Stimulated activated CD4-positive, alpha-beta T cell treated with anti-CD3 and anti-CD28 coated beads, TNF-alpha, amount 100 ng/mL, for 48 hours (primary cell): ENCODE results near the gene SLC25A13.
"Not testable (repeated sequence)": the region's sequence is repeated elsewhere in the genome, so short reads cannot be mapped to it uniquely, and the experiment has no call there.

ENCODE experiments used
- DNase-seq, 3 donors: peaks; one replicate each; pipeline ENCODE4 v3.0.0-alpha.2; 2020; ENCODE audit warnings: low read depth in 3 of 3

Gene SLC25A13, protein sequence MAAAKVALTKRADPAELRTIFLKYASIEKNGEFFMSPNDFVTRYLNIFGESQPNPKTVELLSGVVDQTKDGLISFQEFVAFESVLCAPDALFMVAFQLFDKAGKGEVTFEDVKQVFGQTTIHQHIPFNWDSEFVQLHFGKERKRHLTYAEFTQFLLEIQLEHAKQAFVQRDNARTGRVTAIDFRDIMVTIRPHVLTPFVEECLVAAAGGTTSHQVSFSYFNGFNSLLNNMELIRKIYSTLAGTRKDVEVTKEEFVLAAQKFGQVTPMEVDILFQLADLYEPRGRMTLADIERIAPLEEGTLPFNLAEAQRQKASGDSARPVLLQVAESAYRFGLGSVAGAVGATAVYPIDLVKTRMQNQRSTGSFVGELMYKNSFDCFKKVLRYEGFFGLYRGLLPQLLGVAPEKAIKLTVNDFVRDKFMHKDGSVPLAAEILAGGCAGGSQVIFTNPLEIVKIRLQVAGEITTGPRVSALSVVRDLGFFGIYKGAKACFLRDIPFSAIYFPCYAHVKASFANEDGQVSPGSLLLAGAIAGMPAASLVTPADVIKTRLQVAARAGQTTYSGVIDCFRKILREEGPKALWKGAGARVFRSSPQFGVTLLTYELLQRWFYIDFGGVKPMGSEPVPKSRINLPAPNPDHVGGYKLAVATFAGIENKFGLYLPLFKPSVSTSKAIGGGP

DNA sequence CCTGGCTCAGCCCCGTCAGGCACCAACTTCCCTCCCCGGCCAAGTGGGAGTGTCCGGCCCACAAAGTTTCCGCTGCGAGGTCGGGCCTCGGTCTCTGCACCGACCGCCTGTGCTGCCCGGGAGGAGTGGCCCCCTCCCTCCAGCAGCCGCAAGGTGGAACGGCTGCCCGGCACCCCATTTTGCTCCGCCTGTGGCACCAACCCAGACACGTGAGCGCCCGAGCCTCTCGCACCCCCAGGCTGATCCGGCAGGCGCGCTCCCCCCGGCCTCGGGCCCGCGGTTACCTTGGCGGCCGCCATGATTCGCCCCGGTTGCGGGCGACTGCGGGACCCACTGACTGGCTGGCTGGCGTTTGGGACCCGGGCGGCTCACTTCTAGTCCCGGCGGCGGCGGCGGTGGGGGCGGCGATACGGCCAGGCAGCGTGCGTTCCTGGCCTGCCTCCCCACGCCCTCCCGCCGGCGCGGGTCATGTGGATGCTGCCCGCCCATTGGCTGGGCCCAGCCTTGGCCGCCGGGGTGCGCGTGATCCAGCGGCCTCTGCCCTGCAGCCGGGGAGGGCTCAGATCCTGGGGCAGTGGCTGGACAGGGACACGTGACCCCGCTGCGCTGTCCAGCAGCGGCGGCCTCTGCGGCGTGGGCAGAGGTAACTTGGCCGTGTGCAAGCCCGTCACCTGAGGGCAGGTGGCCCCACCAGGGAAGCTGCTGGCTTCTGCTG, at the start of gene SLC25A13:
Gene SLC25A13, minus strand, starts transcription at position 441 of the 715 bp plus-strand sequence. Its CDS starts 142 bp downstream, at position 299.
- DNase-seq, result peak; percentile 43 to 53 (median 52)

DNA sequence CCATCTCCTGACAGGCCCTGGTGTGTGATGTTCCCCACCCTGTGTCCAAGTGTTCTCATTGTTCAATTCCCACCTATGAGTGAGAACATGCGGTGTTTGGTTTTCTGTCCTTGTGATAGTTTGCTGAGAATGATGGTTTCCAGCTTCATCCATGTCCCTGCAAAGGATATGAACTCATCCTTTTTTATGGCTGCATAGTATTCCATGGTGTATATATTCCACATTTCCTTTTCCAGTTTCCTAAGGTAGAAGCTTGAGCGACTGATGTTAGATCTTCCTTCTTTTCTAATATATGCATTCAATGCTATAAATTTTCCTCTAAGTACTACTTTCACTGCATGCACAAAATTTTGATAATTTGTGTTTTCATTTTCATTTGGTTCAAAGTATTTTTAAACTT, 44.0 kb upstream of the SLC25A13 start:
- not testable (repeated sequence) for DNase-seq

DNA sequence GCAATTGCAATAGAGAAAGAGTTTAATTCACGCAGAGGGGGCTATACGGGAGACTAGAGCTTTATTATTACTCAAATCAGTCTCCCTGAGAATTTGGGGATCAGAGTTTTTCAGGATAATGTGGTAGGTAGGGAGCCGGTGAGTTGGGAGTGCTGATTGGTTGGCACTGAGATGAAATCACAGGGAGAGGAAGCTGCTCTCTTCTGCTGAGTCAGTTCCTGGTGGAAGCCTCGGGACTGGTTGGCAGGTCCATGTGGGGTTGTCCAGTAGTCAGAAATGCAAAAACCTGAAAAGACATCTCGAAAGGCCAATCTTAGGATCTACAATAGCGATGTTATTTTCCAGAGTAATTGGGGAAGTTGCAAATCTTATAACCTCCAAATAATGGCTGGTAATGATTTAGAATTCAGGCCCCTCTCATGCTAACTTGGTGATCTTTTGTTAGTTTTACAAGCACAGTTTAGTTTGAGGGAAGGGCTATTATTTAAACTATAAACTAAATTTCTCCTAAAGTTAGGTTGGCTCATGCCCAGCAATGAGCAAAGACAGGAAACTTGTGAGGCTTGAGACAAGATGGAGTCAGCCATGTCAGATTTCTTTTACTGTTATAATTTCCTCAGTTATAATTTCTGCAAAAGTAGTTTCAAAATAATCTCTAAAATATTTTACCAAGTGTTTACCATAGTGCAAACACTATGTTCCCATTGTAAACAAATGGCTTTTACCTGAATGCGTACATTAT, 39.4 kb upstream of the SLC25A13 start:
- DNase-seq, result no peak

DNA sequence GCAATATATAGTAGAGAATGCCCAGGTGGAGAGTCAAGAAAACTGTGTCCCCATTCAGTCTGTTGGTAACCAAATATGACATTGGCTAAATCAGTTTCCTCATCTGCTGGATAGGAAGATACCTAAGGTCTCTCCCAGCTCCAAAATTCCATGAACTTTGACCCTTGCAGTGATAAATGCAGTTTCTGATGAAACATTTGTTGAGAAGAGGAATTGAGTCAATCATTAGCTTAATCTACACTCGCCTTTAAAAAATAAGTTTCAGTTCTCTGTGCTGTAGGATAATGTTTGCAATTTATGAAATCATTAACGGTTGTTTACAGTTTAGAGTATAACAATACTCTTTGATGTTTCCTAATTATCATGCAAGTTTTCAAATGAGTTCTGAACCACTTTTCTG, 38.0 kb upstream of the SLC25A13 start:
- no peak for DNase-seq

DNA sequence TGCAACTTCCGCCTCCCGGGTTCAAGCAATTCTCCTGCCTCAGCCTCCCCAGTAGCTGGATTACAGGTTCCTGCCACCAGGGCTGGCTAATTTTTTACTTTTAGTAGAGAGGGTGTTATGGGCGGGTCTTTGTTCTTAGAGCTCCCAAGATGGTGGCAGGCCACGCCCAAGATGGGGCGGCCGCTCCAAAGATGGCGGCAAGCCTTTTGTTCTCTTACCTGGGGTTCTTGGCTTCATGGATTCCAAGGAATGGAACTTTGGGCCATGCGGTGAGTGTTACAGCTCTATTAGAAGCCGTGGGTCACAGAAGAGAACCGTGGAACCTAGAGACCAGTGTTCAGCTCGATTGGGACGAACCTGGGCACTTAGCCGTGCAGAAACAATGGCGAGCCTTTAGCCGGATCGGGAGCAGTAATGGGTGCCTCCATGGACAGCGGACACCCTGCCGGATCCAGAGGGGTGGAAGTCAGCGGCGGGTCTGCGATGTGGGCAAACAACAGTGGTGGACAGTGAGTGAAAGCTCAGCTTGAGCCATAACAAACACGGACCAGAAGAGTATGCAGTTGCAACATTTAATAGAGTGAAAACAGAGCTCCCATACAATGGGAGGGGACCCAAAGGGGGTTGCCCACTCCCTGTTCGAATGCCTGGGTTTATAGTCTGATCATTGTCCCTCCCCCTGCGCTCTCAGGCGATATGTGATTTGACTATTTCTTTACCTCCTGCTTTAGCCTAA, 36.5 kb upstream of the SLC25A13 start:
- DNase-seq, result not testable (repeated sequence)

DNA sequence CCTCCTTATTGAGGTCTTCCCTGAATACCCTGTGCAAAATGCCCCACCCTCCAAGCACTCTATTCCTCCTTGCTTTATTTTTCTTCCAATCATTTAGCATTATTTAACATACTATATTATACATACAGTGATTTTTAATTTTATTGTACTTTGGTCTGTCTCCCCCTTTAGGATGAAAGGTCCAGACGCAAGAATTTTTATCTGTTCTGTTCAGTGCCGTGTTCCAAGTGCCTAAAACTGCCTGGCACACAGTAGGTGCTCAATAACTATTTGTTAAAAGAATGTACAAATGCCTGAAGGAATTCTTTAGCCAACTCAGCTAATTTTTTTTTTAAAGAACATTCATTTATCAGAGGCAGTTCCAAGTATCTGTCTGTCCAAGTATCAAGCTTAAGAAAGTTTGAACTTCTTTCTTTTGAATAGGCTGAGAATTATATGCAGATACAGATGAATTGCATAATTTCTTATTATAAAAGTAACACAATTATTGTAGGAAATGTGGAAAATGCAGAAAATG, 34.1 kb upstream of the SLC25A13 start:
- no peak for DNase-seq

DNA sequence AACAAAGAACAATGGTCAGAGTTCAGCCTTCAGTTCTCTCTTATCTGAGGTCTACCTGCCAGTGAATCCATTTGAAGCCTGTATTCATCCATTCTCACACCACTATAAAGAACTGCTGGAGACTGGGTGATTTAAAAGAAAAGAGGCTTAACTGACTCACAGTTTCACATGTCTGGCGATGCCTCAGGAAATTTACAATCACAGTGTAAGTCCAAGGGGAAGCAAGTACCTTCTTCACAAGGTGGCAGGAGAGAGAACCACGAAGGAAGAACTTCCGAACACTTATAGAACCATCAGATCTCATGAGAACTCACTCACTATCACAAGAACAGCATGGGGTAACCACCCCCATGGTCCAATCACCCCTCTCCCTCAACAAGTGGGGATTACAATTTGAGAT, 33.0 kb upstream of the SLC25A13 start:
- no peak for DNase-seq

DNA sequence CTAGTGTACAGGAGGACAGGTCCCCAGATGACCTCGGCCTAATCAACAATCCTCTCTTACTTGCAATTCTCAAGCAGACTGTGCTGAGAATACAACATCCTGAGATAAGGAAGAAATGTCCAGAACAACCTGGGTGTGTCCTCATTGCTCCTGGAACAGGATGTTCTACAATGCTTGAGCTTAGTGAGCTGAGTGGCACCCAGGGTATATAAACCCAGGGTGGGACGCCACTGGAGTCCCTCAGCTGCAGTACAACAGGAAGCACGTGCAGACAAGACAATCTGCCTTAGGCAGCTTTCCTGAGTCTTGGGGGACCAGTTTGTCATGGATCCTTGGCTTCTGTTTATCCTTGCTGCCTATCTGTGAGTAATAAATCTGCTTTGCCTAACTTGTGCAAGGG, 27.7 kb upstream of the SLC25A13 start:
- no peak for DNase-seq

DNA sequence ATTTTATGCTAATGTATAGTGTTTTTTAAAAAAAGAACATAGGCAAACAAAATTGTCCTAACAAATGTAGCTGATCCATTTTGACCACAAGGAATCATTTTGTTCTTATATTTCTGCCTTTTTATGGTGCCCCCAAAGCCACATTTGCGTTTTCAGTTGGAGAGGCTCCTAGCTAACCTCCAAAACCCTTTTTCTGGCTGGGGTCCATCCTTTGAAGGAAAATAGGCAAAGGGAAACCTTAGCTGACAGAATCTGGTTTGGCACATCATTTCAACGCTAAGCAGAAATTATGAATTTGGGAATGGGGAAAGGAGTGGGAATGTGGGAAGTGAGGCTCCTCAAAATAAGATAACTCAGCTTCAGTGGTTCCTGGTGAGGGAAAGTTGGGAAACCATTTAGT, 25.6 kb upstream of the SLC25A13 start:
- no peak for DNase-seq

DNA sequence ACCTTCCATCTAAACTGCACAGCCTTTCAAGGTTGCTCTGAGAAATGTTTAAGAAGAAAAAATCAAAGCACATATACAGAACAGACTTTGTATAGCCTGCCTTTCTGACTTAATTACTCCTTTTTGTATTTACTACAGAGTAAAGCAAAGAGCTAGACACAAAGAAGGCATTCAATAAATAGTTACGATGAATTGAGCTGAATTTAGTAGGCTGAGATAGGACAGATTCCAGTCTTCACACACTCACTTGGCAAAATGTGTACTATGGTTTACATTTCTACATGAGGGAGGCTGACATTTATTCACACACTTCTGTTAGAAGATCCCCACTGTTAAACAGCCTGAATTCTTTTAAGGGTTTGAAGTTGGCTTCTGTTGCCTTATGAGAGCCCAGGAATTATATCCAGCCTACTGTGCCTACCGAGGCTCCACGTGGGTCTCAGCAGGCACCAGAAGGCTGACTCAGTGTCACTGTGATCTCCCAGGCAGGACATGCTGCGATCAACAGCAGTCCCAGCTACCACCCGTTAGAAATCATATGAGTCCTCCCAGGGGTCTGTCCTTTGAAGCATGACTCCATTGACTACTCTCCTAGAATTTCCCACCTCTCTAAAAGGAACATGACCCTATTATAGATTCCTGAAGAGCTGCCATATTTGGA, 24.5 kb upstream of the SLC25A13 start:
- no peak for DNase-seq

DNA sequence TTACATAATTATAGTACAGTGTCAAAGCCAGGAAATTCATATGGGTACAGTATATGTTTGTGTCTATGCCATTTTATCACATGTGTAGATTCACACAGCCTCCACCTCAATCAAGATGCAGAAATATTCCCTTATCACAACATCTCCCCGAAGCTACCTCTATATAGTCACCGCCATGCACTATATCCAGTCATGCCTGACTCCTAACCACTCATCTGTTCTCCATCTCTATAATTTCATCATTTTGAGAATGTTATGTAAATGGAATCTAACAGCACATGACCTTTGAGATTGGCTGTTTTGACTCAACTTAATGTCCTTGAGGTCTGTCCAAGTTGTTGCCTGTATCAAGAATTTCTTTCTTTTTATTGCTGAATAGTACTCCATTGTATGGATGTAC, 22.3 kb upstream of the SLC25A13 start:
- no peak for DNase-seq

DNA sequence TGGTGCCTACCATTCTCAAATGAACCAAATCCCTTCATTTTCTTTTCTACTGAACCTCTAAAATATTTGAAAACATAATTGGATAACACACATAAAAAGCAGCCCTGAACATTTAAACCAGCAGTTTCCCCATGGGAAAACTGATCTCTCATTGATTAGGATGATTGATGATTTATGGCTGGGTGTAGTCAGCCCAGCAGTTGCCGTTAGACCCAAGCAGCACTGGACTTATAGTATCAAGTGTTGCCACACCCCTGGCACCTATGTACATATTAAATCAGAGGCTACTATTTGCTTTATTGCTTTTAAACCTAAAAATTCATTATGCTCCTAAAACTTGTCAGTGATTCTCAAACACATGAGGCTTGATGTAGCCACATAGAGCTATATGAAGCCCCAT, 20.2 kb upstream of the SLC25A13 start:
- no peak for DNase-seq

DNA sequence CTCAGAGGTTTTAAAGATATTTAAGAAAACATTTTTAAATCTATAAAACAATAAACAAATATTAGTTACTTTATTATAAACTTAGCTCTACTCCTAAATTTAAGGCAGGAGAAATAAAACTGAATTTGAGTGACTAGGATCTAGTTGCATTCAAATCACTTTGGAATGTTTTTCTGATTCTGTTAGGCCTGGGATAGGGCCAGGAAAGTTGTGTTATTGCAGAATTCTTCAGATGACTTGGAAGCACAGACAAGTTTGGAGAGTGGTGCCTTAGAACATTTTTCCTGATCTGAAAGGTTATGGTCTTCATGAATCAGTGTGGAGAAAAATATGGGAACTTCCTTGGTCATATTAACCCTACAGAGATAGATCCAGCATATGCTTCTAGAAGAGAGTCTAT, 15.6 kb upstream of the SLC25A13 start:
- DNase-seq, result no peak

DNA sequence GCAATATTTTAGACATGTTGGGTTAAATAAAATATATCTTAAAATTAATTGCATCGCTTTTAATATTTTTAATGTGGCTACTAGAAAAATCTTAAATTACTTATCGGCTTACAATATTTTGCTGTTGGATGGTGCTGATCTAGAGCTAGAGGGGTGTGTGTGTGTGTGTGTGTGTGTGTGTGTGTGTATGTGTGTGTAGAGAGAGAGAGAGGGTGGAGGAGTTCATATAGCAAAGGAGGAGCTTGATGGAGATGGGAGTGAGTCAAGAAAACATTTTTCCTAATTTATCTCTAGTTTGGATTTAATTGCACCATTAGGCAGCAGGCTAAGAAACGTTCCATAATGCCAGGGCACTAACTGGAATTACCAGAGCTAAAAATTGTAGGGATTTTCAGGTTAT, 10.4 kb upstream of the SLC25A13 start:
- DNase-seq, result no peak

DNA sequence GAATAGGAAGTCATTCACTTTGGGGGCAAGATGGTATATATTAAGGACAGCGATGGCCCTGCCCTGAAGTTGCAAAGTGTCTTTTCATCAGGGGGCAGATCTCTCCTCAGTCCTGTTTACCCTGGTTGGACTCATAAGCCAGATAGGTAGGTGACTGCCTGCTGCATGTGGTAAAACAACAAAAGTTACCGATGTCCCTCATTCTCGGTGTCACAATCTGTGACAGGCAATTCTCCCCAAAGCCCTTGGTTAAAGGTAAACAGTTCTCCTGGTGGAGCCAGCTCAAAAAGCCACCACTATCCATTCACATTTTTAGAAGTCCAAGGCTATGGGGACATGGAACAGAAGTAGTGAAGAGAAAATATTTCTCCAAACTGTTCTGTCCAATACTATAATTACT, 9.9 kb upstream of the SLC25A13 start:
- no peak for DNase-seq

DNA sequence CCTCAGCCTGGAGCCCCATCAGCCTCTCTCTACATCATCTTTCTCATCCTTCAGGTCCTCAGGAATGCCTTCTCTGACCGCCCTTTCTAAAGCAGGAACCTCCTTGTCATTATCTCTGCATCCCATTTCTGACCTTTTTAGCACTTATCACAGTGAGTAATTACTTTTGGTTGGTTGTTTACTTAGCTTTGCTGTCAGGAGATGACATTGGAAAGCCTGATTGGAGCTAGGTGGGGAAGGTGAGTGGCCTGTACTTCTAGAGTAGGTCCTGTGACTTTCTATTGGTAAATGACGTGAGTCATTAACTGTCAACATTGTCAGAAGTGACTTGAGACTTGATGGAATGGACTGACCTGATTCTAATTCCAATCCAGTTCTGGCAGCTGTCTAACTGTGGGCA, 9.3 kb upstream of the SLC25A13 start:
- DNase-seq, result no peak

DNA sequence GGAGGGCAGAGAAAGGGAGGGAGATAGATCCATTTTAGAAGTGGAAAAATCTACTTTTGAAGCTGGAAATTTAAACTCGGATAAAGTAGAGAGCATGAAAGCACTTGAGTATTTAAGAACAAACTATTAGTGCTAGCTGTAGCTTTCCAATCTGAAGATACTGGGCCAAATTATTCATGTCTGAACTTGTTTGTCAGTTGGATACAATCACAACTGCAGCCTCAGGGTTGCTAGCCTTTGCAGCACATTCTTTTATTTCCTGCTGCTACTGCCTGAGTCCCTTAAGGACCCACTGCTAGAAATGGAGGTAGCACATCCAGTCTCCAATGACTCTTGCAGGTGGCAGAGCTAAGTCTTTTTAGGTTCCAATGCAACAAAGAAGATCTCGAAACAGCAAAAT, 8.3 kb upstream of the SLC25A13 start:
- DNase-seq, result no peak

DNA sequence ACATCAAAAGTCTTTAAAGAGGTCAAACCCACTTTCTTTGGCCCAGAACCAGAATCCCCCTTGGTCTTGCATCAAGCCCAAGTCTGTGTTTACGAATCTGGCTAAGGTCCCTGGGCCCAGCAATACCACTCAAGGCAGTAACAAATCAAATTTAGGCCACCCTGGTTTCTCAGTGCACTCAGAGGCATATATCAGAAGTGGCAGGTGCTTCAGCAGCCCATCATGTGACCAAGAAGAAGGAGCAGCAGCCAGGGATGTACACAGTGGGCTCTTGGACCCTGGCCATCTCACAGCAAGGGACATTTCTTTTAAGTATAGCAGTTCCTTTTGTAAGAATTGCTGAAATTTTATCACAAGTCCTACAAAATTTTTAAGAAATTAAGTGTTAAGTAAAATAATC, 7.3 kb upstream of the SLC25A13 start:
- DNase-seq, result no peak

DNA sequence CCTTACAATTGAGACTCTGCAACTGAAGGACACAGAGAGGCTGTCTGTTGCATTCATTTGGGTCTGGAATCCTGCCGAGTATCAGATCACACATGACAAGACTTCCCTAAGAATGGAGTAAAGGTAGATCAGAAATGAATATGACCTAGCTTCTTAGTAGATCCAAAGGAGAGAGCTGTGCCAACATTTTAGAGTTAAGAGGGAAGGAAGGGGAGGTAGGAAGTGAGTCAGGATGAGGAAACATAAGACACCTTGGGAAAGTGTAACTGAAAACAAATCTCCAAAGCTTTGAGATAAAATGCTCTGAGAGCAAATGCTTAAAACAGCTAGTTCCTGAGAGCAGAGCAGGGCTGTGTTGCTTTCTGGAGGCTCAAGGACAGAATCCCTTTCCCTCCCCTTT, 6.1 kb upstream of the SLC25A13 start:
- no peak for DNase-seq

DNA sequence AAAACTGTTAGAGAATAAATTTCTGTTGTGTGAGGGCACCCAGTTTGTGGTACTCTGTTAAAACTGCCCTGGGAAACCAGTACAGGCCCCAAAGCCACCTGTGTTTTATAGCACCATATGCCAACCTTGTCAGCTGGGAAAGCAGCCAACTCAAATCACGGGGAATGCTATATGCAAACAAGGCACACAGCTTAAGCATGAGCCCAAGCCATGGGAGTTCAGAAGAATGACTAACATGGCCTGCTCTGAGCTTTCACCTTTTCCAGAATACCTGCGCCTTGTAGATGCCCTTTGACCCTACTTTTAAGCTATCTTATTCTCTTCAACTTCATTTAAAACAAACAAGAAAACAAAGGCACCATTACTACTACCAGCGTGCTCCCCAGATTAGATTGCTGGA, 5.5 kb upstream of the SLC25A13 start:
- DNase-seq, result no peak

DNA sequence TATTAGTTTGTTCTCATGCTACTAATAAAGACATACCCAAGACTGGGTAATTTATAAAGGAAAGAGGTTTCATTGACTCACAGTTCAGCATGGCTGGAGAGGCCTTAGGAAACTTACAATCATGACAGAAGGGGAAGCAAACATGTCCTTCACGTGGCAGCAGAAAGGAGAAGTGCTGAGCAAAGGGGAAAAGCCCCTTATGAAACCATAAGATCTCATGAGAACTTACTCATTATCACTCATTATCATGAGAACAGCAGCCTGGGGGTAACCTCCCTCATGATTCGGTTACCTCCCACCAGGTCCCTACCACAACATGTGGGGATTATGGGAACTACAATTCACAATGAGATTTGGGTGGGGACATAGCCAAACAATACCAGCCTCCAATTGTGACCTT, 4.9 kb upstream of the SLC25A13 start:
- DNase-seq, result not testable (repeated sequence)
